Stimulated activated CD4-positive, alpha-beta T cell treated with anti-CD3 and anti-CD28 coated beads, Interleukin-12 subunit alpha, Interleukin-12 subunit beta, amount 100 ng/mL, for 24 hours (primary cell): ENCODE results near the gene PPP6R2.
"Not testable (repeated sequence)": the region's sequence is repeated elsewhere in the genome, so short reads cannot be mapped to it uniquely, and the experiment has no call there.

Experiments used
- DNase-seq, 2 experiments: peaks; one replicate each; pipeline ENCODE4 v3.0.0-alpha.2; 2020; ENCODE audit warnings: low read depth in 2 of 2

The PPP6R2 gene

DNA sequence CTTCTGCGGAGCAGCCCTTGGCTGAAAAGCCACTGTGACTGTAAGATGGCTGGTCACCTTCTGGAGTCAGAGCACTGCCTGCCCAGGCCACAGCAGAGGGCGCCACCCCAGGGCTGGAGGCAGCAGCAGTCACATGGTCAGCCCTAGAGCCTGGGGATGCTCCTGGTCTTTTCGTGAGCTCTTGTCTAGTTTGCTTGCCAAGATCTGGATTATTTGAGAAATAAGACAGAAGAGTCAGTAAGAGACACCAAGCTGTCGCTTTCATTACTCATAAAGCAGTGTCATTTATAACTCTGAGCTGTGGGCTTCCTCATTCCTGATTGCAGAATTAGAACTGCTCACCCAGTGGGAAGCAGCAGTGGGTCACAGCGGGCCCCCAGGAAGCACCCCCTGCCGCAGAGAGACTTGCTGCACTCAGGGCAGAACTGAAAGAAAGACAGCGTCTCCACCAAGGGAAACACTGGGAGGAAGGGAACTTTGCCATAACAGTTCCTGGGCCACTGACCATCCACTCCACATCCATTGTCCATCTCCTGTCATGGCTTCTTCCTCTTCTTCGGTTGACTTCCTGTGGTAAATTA, 56.7 kb downstream of the PPP6R2 start:
- no peak for DNase-seq

DNA sequence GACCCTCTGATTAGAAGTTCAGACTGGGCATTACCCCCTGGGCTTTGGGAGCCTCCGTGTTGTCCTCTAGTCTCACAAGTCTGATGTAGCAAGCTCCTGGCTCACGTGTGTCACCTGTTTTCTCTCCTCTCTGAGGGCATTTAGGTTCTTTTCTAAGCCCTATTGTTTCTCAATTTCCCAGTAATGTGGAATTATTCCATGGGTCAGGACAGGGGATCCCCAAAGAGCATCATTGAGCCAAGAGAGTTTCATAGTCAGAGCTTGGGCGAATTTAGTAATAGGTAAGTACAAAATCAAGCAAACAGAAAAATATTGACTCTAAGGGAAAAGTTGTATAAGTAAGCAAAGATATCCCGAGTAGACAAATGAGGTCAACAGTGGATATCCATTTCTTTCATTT, 57.3 kb downstream of the PPP6R2 start:
- DNase-seq = no peak

DNA sequence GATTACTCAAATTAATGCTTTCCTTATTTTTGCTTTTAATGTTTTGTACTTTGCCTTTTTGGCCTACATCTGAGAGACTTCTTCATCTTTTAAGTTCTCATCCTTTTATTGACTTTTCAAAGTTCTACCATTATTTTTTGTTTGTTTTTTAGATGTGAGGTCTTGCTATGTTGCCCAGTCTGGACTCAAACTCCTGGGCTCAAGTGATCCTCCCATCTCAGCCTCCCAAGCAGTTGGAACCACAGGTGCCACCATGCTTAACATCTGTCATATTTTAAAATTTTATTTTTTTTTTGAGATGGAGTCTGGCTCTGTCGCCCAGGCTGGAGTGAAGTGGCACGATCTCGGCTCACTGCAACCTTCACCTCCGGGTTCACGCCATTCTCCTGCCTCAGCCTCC, 57.8 kb downstream of the PPP6R2 start:
- no peak for DNase-seq

DNA sequence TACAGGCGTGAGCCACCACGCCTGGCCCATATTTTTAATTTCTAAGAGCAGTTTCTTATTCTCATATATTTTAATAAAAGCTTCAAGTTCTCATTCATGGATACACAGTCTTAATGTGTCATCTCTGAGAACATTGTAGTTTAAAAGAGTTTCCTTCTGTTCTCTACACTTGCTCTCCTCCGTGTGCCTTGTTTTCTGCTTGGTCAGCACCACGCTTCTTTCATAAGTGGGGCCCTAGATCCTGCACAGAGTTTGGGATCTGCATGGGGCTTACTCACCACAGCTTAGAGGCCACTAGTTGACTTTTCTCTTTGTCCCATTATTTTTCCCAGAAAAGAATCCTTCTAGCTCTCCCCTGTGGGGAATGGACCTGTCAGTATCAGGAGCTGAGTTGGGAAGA, 58.8 kb downstream of the PPP6R2 start:
- DNase-seq = no peak

DNA sequence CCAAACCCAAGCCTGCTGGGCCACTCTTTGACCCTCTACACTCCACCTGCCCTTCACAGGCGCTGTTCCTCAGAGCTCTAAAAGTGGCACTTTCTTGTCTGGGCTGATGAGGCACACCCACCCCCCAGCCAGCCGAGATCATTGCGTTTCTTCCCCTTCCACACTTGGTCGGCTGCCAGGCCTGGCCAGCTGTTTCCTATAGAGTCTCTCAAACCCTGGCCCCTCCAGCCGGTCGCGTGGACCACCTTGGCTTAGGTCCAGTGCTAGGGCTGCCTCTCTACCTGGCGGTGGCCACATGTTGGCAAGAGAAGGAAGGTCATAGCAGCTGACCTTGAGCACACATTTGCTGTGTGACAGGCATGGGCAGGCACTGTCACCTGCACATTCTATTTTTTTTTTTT, 60.6 kb downstream of the PPP6R2 start:
- no peak for DNase-seq

DNA sequence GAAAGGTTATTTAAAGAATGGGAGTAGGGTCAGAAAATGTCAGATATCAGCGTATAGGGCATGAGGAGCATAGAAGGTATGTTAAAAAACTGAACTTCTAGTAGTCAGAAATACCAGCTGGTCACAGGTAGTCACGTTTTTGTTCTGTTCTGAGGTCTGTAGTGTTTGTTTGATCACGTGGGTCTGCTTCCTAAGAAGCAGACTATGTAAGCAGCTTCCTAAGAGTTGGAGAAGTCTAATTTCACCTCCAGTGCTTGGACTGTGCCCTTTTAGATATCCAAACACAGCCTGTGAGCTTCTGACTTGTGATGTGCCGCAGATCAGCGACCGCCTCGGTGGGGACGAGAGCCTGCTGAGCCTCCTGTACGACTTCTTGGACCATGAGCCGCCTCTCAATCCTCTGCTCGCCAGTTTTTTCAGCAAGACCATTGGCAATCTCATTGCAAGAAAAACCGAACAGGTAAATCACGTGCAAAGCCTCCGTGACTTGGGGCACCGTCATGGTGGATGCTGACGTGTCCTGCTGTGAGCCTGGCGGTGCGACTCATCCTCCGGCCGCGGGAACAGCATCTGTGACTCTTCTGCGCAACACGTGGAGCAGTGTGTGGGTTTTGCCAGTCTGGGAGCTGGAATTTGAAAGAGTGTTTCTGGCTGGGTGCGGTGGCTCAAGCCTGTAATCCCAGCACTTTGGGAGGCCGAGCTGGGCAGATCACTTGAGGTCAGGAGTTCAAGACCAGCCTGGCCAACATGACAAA, 63.5 kb downstream of the PPP6R2 start:
- DNase-seq = no peak

DNA sequence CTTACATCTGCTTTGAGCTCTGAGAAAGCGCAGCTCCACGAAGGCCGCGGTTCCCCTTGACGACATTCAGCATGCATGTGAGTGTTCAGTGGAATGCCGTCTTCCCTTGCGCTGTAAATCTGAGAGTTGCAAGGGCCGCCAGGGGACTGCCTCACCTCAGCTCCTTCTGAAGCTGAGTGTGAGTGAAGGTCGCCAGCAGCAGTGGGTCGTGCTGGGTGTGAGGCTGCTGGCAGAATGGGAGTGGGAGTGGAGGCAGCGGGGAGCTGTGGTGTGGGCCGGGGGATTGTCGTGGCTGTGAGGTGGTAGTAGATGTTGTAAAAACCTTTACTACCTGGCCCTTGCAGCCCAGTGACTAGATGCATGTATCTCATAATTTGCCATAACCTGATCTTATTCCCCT, 65.2 kb downstream of the PPP6R2 start:
- DNase-seq = no peak

DNA sequence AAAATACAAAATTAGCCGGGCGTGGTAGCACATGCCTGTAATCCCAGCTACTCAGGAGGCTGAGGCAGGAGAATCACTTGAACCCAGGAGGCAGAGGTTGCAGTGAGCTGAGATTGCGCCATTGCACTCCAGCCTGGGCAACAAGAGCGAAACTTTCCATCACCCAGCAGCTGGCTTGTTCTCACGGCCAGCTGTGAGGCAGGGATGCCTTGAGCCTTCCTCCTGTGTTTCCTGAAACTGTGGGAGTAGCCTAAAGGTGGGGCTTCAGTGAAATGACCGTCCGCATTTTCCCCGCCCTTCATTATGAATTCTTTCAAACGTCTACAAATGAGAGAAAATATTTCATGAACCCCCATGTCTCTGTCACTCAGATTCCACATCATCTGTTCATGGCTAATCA, 65.8 kb downstream of the PPP6R2 start:
- DNase-seq = not testable (repeated sequence)

DNA sequence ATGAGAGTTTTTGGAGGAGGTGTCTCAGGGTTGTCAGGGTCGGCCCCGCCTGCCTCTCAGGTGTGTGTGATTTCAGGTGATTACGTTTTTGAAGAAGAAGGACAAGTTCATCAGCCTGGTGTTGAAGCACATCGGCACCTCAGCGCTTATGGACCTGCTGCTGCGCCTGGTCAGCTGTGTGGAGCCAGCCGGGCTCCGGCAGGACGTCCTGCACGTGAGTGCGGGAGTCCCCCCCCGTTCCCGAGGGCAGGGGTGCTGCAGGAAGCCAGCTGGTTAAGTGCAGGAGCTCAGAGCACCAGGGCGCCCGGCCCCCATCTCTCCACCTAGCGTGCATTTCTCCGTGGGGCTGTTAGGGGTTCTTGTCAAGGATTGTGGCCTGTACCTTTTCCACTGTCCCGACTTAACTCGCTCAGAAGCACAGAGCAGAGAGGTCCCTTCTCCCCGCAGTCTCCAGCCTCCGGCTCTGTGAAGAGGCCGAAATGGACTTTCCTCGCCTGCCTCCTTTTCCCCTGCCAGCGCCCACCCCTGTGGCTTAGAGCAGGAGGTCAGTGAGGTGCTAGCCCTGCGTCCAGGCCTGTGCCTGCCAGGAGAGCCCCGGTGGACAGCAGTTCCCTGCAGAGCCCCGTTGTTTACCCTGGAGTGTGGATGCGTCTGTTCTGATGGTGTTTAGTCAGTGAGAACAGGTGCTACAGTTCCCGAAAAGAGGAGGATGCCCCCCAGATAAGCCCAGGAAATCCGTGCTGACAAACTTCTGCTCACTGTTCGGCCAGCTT, 71.5 kb downstream of the PPP6R2 start:
- no peak for DNase-seq

DNA sequence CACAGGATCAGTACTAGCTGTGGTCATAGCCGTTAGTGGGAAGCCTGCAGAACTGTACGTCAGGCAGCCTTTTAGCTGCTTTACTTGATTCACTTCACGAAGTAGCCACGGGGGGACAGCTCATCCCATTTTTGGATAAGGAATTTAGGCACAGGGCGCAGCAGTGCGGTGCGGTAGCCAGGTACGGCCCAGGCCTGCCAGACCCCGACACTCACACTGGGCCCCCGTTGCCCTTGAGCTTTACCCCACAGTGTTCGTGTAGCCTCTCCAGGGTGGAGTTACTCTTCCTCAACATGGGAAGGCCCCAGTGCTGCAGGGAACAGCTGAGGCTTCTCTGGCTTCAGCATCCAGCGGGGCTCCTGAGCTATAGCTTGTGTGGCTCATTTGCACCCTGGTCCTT, 72.3 kb downstream of the PPP6R2 start:
- no peak for DNase-seq

DNA sequence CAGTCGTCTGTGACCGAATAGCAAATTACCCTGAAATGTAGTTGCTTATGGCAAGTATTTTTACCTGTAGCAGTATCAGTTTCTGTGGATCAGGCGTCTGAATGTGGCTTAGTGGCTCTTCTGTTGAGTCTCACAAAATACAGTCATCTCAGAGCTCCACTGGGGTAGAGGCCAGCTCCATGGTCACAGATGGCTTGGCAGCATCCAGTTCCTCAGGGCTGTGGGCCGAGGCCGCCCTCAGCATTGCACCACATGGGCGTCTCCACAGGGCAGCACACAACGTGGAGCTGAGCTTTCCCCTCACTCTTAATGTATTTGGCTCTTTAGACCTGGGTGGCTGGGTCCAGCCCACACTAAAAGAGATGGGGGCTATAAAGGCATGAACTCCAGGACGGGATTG, 73.9 kb downstream of the PPP6R2 start:
- no peak for DNase-seq

DNA sequence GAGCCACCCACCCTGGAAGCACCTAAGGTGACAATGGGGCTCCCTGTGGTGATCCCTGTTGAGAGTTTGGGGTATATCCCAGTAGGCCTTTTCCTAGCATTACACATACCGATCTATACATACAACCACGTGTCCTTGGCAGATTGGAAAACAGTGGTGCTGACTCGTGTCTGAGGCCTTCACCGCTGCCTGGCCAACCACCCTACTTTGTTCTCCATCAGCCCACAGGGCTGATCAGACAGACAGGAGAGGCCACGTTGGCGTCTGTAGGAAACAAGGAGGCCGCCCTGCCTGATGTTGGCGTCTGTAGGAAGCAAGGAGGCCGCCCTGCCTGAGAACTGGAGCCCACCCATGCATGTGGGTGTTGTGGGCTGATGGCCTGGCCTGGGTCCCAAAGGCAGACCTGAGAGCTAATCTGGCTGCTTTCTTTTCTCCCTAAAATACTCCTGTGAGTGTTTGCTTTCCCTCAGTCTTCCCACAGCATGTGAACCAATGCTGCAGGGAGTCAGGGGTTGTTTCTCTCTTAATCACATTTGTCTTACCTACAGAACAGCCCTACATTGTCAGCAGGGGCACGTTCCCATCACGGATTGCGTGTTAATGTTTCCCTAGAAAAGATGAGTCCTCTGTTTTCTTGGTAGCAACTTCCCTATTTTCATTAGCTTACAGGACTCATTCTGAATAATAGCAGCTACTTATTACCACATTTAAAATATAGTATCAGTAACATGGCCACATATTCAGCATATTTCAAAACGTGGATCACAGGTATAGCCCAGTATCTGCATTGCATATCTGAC, 74.5 kb downstream of the PPP6R2 start:
- no peak for DNase-seq

DNA sequence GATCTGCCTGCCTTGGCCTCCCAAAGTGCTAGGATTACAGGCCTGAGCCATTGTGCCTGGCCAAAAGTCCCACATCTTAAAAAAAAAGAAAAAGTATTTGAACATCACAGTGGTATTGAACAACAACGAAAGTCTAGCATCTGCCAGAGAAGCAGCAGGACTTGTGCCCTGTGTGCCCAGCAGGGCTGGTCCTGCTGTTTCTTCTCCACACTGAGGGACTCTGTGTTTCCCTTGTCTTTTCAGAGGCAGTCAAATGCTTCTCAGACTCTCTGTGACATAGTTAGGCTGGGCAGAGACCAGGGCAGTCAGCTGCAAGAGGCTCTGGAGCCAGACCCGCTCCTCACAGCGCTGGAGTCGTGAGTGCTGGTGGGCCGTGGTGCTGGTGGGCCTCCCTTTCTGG, 75.5 kb downstream of the PPP6R2 start:
- DNase-seq = no peak

DNA sequence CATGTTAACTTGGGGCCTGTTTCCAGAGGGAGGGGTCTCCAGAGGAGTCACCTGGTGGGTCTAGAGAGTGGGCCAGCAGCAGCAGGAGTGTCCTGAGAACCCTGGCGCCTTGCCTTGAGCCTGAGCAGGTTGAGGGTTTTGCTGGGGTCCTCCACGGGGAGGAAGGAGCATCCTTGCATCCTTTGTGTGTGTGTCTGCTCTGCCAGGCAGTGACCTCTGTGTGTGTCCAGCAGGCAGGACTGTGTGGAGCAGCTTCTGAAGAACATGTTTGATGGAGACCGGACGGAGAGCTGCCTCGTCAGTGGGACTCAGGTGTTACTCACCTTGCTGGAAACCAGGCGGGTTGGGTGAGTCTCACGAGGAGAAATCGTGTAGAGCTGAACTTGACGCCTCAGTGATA, 76.0 kb downstream of the PPP6R2 start:
- DNase-seq = no peak

DNA sequence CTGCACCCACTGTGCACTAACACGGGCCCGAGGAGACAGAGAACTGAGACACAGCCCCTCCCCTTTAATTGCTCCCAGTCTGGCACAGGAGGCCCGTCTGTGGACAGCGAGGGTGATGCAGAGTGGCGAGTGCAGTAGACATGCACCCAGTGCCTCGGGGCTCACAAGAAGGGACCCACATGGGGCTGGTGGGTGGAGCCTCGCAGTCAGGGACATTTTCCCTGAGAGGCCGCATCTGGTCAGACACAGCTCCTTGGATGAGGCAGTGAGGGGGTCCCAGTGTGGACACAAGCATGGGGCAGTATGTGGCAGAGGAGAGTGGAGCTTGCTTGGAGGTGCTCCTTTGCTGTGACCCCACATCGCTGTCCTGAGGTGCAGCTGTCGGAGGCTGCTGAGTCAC, 76.9 kb downstream of the PPP6R2 start:
- DNase-seq = no peak

DNA sequence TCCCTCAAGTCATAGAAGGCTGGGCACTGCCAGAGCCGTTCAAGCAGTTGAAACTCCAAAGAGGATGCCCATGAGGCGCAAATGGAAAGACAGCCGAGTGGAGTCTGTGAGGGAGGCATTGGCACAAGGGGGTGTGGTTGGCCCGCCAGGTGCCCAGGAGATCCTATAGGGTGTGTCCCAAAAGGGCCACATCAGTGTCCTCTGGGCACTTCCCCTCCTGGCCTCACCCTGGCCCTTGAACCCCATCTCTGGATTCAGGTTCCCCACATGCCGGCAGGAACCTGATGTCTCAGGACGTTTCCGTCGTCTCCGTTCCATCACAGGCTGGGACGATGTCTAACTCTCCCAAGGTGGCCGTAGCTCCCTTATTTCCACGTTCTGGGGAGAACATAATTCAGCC, 77.5 kb downstream of the PPP6R2 start:
- no peak for DNase-seq

DNA sequence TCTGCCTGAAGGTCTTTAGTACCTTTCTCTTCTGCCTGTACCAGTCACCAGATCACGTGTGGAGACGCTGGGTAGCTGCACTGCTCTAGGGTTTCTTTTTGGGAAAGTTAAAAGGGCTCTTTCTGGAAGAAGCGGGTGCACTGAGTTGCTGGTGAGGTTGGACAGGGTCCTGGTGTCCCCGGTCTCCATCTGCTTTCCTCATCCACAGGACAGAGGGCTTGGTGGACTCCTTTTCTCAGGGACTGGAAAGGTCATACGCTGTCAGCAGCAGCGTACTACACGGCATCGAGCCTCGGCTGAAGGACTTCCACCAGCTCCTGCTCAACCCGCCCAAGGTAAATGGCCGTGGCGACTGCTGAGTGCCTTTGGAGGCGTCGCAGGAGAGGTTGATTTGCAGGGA, 78.9 kb downstream of the PPP6R2 start:
- no peak for DNase-seq

DNA sequence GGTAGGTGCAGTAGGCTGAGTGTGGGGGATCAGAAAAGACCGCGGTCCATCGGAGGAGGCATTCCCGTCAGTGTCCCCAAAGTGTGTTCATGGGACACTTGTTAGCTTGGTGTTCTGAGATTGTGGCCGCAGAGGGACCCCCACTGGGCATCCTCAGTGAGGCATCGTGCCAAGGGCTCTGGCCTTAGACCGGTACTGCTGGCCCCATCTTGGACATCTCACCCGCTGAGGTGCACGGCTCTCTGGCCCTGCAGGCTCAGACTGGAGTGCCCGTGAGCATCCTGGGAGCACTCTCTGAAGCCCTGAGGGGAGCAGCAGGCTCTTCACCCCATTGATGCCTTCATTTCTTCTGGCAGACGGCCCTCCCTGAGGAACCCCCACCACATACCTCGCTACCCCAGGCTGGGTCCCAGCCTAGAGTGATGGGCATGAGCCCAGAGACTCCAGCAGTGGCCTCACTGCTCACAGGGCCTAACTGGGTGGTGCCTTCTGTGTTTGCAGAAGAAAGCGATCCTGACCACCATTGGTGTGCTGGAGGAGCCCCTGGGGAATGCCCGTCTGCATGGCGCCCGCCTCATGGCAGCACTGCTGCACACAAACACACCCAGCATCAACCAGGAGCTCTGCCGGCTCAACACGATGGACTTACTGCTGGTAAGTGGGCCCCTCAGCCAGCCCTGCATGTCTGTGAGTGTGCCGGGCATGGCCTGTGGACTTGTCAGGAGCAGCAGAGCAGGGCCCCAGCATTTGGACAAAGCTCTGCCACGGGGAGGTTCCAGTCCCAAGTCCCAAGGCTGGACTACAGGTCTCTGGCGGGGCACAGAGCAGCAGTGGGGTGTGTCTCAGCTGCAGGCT, 80.1 kb downstream of the PPP6R2 start:
- DNase-seq = no peak

DNA sequence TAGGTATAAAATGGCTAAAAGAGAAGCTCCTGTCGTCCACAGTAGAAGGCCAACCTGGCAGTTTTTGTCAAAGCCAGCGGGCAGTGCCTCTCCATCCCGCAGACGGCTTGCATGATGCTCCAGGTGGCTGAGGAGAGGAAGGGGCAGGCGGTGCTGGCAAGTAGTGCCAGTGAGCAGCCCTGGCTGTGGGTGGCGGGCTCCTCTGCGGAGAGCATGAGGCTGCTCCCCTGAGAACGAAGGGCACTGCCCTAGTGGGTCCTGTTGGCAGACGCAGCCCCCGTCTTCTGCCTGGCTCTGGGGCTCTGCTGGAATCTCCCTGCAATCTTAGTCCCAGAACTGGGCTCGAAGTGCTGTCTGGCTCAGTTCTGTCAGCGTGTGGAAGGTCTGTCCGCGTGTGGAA, 80.8 kb downstream of the PPP6R2 start:
- no peak for DNase-seq

DNA sequence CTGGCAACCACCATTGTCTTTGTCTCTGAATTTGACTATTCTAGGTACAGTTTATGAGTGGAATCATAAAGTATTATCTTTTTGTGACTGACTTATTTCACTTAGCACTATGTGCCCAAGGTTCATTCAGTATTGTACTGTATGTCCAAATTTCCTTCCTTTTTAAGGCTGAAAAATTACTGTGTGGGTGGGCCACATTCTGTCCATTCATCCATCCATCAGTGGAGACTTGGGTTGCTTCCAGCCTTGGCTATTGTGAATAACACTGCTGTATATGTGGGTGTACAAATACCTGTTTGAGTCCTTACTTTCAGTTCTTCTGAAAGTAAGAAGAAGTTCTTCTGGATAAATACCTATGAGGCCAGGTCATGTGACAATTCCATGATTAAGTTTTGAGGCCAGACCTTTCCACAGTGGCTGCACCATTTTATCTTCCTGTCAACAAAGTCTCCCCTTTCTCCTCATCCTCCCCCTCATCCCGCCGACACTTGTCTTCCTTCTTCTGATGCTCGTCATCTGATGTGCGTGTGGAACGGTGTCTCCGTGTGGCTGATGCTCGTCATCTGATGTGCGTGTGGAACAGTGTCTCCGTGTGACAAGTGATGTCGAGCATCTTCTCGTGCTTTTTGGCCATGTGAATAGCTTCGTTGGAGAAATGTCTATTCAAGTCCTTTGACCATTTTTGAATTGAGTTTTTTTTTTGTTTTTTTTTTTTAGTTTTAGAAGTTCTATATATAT, 82.2 kb downstream of the PPP6R2 start:
- no peak for DNase-seq
